ENCODE measurements around the gene ARID5A. TPM values are rescaled to one million over a fixed set of nuclear protein-coding genes. Genes with fewer than 3 reads are reported as not detected.

The ARID5A gene
- total RNA-seq, 1 experiment from 2014 or later, result 13.9 TPM

DNA sequence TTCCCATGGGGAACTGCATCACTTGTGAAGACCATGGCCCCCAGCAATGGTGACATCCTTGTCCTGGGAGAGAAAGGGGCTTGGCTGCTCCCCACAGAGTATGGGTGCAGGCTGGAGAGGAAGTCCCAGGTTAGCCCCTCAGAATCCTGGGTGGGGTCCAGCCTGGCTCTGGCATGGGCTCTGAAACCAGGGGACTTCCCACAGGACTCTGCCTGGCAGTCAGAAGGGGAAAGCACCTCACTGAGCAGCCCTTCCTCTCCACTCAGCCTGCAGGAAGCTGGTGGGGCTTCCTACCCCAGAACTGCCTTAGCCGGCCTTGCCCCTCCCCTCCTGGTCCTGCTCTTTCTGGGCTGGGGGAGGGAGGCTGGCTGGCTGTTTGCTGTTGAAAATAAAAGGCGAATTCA is 35.1 kb upstream of the ARID5A start:
- no peak for DNase-seq (ENCODE audit: low spot score)
- ChIA-PET CTCF (no interaction called here), POLR2A (no interaction called here)
- H3K9me3 Mint-ChIP-seq, result no peaks in the 10 kb centered on the region
- H3K4me3 Mint-ChIP-seq, result no peak overlapping the region
- no peak overlapping the region for H3K27ac Mint-ChIP-seq
- ATAC-seq, result no peak
- no peak for TF ChIP-seq TEAD4 (CRISPR knock-in tag; IDR thresholded peaks at IDR 0.05)
- no peak for TF ChIP-seq ZNF317 (CRISPR knock-in tag; IDR thresholded peaks at IDR 0.05; ENCODE audit: borderline replicate concordance, low read depth)
- no peak for TF ChIP-seq SMAD4 (CRISPR knock-in tag; IDR thresholded peaks at IDR 0.05)
- no peak for TF ChIP-seq RORB (CRISPR knock-in tag; IDR thresholded peaks at IDR 0.05)
- no peak for TF ChIP-seq NFATC4 (CRISPR knock-in tag; IDR thresholded peaks at IDR 0.05)
- TF ChIP-seq CREM (CRISPR knock-in tag; IDR thresholded peaks at IDR 0.05), result no peak
- TF ChIP-seq MYBL2 (CRISPR knock-in tag; IDR thresholded peaks at IDR 0.05), result no peak
- TF ChIP-seq, protein P1, sequence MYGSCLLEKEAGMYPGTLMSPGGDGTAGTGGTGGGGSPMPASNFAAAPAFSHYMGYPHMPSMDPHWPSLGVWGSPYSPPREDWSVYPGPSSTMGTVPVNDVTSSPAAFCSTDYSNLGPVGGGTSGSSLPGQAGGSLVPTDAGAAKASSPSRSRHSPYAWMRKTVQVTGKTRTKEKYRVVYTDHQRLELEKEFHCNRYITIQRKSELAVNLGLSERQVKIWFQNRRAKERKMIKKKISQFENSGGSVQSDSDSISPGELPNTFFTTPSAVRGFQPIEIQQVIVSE (CRISPR knock-in tag; IDR thresholded peaks at IDR 0.05; ENCODE audit: borderline replicate concordance), result no peak
- no peak for TF ChIP-seq ZNF121 (CRISPR knock-in tag; IDR thresholded peaks at IDR 0.05)
- TF ChIP-seq, protein P2, sequence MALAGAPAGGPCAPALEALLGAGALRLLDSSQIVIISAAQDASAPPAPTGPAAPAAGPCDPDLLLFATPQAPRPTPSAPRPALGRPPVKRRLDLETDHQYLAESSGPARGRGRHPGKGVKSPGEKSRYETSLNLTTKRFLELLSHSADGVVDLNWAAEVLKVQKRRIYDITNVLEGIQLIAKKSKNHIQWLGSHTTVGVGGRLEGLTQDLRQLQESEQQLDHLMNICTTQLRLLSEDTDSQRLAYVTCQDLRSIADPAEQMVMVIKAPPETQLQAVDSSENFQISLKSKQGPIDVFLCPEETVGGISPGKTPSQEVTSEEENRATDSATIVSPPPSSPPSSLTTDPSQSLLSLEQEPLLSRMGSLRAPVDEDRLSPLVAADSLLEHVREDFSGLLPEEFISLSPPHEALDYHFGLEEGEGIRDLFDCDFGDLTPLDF (CRISPR knock-in tag; IDR thresholded peaks at IDR 0.05), result no peak
- TF ChIP-seq, protein P3, sequence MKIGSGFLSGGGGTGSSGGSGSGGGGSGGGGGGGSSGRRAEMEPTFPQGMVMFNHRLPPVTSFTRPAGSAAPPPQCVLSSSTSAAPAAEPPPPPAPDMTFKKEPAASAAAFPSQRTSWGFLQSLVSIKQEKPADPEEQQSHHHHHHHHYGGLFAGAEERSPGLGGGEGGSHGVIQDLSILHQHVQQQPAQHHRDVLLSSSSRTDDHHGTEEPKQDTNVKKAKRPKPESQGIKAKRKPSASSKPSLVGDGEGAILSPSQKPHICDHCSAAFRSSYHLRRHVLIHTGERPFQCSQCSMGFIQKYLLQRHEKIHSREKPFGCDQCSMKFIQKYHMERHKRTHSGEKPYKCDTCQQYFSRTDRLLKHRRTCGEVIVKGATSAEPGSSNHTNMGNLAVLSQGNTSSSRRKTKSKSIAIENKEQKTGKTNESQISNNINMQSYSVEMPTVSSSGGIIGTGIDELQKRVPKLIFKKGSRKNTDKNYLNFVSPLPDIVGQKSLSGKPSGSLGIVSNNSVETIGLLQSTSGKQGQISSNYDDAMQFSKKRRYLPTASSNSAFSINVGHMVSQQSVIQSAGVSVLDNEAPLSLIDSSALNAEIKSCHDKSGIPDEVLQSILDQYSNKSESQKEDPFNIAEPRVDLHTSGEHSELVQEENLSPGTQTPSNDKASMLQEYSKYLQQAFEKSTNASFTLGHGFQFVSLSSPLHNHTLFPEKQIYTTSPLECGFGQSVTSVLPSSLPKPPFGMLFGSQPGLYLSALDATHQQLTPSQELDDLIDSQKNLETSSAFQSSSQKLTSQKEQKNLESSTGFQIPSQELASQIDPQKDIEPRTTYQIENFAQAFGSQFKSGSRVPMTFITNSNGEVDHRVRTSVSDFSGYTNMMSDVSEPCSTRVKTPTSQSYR (CRISPR knock-in tag; IDR thresholded peaks at IDR 0.05), result no peak
- TF ChIP-seq, protein P4, sequence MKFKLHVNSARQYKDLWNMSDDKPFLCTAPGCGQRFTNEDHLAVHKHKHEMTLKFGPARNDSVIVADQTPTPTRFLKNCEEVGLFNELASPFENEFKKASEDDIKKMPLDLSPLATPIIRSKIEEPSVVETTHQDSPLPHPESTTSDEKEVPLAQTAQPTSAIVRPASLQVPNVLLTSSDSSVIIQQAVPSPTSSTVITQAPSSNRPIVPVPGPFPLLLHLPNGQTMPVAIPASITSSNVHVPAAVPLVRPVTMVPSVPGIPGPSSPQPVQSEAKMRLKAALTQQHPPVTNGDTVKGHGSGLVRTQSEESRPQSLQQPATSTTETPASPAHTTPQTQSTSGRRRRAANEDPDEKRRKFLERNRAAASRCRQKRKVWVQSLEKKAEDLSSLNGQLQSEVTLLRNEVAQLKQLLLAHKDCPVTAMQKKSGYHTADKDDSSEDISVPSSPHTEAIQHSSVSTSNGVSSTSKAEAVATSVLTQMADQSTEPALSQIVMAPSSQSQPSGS (CRISPR knock-in tag; IDR thresholded peaks at IDR 0.05; ENCODE audit: borderline replicate concordance, low read depth), result no peak
- TF ChIP-seq CBFB (CRISPR knock-in tag; IDR thresholded peaks at IDR 0.05; ENCODE audit: low read depth), result no peak
- no peak for TF ChIP-seq SP1 (CRISPR knock-in tag; conservative IDR thresholded peaks at IDR 0.05)
- TF ChIP-seq SOX15 (CRISPR knock-in tag; IDR thresholded peaks at IDR 0.05), result no peak
- TF ChIP-seq GRHL2 (CRISPR knock-in tag; IDR thresholded peaks at IDR 0.05; ENCODE audit: insufficient replicate concordance, severe bottlenecking), result no peak
- TF ChIP-seq, protein P5, sequence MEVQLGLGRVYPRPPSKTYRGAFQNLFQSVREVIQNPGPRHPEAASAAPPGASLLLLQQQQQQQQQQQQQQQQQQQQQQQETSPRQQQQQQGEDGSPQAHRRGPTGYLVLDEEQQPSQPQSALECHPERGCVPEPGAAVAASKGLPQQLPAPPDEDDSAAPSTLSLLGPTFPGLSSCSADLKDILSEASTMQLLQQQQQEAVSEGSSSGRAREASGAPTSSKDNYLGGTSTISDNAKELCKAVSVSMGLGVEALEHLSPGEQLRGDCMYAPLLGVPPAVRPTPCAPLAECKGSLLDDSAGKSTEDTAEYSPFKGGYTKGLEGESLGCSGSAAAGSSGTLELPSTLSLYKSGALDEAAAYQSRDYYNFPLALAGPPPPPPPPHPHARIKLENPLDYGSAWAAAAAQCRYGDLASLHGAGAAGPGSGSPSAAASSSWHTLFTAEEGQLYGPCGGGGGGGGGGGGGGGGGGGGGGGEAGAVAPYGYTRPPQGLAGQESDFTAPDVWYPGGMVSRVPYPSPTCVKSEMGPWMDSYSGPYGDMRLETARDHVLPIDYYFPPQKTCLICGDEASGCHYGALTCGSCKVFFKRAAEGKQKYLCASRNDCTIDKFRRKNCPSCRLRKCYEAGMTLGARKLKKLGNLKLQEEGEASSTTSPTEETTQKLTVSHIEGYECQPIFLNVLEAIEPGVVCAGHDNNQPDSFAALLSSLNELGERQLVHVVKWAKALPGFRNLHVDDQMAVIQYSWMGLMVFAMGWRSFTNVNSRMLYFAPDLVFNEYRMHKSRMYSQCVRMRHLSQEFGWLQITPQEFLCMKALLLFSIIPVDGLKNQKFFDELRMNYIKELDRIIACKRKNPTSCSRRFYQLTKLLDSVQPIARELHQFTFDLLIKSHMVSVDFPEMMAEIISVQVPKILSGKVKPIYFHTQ (CRISPR knock-in tag; IDR thresholded peaks at IDR 0.05), result no peak
- TF ChIP-seq, protein P6, sequence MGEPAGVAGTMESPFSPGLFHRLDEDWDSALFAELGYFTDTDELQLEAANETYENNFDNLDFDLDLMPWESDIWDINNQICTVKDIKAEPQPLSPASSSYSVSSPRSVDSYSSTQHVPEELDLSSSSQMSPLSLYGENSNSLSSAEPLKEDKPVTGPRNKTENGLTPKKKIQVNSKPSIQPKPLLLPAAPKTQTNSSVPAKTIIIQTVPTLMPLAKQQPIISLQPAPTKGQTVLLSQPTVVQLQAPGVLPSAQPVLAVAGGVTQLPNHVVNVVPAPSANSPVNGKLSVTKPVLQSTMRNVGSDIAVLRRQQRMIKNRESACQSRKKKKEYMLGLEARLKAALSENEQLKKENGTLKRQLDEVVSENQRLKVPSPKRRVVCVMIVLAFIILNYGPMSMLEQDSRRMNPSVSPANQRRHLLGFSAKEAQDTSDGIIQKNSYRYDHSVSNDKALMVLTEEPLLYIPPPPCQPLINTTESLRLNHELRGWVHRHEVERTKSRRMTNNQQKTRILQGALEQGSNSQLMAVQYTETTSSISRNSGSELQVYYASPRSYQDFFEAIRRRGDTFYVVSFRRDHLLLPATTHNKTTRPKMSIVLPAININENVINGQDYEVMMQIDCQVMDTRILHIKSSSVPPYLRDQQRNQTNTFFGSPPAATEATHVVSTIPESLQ (CRISPR knock-in tag; IDR thresholded peaks at IDR 0.05), result no peak
- TF ChIP-seq FOXK1 (CRISPR knock-in tag; IDR thresholded peaks at IDR 0.05), result no peak
- TF ChIP-seq MXD4 (CRISPR knock-in tag; IDR thresholded peaks at IDR 0.05; ENCODE audit: borderline replicate concordance), result no peak
- no peaks in the 10 kb centered on the region for H3K36me3 Mint-ChIP-seq
- no peaks in the 10 kb centered on the region for H3K27me3 Mint-ChIP-seq (ENCODE audit: low read depth)
- peaks cover 9% of the 10 kb centered on the region for H3K4me1 Mint-ChIP-seq
